Amygdala (tissue), 56 donors: ENCODE results near the gene SLCO3A1.

Experiments used
- DNase-seq, 56 donors: peaks; one replicate each; lab custom pipeline; 2025; lab: John Stamatoyannopoulos, UW

The SLCO3A1 gene

GRCh38 chr15:92112180-92112579, 258.7 kb downstream of the SLCO3A1 start:
- DNase-seq, result peak in 30 of 56 donors; percentile 4 to 73 (median 32)

GRCh38 chr15:92112711-92113110, 259.2 kb downstream of the SLCO3A1 start:
- peak in 7 of 56 donors; percentile 20 to 49 (median 30) for DNase-seq

- no peak for DNase-seq
Observed at GRCh38 chr15:92113832-92114231, 260.3 kb downstream of the SLCO3A1 start.

GRCh38 chr15:92115834-92116233, 262.3 kb downstream of the SLCO3A1 start:
- DNase-seq, result no peak

- DNase-seq, result no peak
Observed at GRCh38 chr15:92116330-92116729, 262.8 kb downstream of the SLCO3A1 start.

- no peak for DNase-seq
Observed at GRCh38 chr15:92117261-92117731, 263.8 kb downstream of the SLCO3A1 start.

- DNase-seq, result no peak
Observed at GRCh38 chr15:92118162-92118935, 264.8 kb downstream of the SLCO3A1 start.

GRCh38 chr15:92118936-92119325, 265.4 kb downstream of the SLCO3A1 start:
- no peak for DNase-seq

- DNase-seq, result no peak
Observed at GRCh38 chr15:92120094-92120795, 266.7 kb downstream of the SLCO3A1 start.

GRCh38 chr15:92121047-92121446, 267.5 kb downstream of the SLCO3A1 start:
- DNase-seq, result no peak

- DNase-seq, result no peak
Observed at GRCh38 chr15:92122259-92122658, 268.8 kb downstream of the SLCO3A1 start.

GRCh38 chr15:92123962-92124656, 270.6 kb downstream of the SLCO3A1 start:
- DNase-seq, result peak in 43 of 56 donors; percentile 12 to 81 (median 49)

GRCh38 chr15:92124657-92125010, 271.1 kb downstream of the SLCO3A1 start:
- DNase-seq, result peak in 22 of 56 donors; percentile 16 to 76 (median 56)

GRCh38 chr15:92128788-92129187, 275.3 kb downstream of the SLCO3A1 start:
- DNase-seq, result no peak

GRCh38 chr15:92130244-92130643, 276.7 kb downstream of the SLCO3A1 start:
- no peak for DNase-seq

- no peak for DNase-seq
Observed at GRCh38 chr15:92130906-92131305, 277.4 kb downstream of the SLCO3A1 start.

- DNase-seq, result no peak
Observed at GRCh38 chr15:92132982-92133755, 279.7 kb downstream of the SLCO3A1 start.

- no peak for DNase-seq
Observed at GRCh38 chr15:92140796-92141195, 287.3 kb downstream of the SLCO3A1 start.

GRCh38 chr15:92141607-92142006, 288.1 kb downstream of the SLCO3A1 start:
- DNase-seq, result no peak
